ENCODE measurements around the gene MYBBP1A.

GRCh38 chr17:4582101-4582501 is 26.9 kb upstream of the MYBBP1A start:
- no peak for TF ChIP-seq ZFX (IDR thresholded peaks at IDR 0.05; ENCODE audit: borderline replicate concordance)
- TF ChIP-seq CTCF (IDR thresholded peaks at IDR 0.05), result no peak

All from 22Rv1 (cell line).